Cerebellar nuclear complex (tissue), 1 donor: ENCODE measurements around the gene E2F2.

Experiments used
- DNase-seq, 2 experiments: peaks; one replicate each; lab custom pipeline; 2025; lab: John Stamatoyannopoulos, UW

E2F2 gene, protein sequence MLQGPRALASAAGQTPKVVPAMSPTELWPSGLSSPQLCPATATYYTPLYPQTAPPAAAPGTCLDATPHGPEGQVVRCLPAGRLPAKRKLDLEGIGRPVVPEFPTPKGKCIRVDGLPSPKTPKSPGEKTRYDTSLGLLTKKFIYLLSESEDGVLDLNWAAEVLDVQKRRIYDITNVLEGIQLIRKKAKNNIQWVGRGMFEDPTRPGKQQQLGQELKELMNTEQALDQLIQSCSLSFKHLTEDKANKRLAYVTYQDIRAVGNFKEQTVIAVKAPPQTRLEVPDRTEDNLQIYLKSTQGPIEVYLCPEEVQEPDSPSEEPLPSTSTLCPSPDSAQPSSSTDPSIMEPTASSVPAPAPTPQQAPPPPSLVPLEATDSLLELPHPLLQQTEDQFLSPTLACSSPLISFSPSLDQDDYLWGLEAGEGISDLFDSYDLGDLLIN

DNA sequence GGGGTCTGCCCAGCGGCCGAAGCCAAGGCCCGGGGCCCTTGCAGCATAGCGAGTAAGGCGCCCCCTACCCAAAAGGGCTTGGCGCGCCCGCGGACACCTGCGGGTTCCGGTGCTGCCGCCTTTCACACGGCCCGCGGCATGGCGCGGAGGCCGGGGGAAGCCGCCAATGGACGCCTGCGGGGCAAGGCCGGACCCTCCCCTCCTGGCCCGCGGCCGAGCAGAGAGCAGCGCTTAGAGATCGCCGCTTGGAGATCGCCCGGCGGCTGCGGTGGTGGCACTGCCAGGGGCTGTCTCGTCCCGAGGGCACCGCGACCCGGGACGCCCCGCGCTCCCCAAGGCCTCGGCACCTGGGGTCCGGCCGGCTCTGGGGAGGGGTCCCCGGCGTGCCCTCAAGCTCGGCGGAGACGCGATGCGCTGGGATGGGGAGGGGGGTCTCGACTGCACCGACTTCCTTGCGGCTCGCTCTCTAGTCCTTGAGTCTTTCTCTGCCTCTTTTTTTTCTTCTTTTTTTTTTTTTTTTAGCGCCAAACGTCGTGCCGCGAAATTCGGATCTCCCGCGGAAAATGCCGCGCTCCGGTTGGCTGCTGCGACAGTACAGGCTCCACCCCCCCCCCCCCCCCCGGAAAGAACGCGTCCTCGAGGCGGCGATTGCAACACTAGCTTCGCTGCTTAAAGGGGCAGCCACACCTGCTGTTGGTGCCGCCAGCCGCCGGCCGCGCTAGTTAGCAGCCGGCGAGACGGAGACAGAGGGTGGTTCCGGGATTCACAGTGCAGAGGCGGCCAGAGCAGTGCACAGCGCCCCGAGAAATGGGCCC lies at the start of gene E2F2:
E2F2 (minus strand) TSS at position 487 of the 815 bp plus-strand sequence; CDS start at position 47, 440 bp downstream.
- DNase-seq: no peak

GRCh38 chr1:23578997-23579363 lies 47.9 kb upstream of the E2F2 start:
- DNase-seq: no peak

GRCh38 chr1:23578311-23578996 lies 47.4 kb upstream of the E2F2 start:
- DNase-seq: no peak

- DNase-seq: no peak
These were observed 46.3 kb upstream of the E2F2 start for GRCh38 chr1:23577056-23578004.

DNA sequence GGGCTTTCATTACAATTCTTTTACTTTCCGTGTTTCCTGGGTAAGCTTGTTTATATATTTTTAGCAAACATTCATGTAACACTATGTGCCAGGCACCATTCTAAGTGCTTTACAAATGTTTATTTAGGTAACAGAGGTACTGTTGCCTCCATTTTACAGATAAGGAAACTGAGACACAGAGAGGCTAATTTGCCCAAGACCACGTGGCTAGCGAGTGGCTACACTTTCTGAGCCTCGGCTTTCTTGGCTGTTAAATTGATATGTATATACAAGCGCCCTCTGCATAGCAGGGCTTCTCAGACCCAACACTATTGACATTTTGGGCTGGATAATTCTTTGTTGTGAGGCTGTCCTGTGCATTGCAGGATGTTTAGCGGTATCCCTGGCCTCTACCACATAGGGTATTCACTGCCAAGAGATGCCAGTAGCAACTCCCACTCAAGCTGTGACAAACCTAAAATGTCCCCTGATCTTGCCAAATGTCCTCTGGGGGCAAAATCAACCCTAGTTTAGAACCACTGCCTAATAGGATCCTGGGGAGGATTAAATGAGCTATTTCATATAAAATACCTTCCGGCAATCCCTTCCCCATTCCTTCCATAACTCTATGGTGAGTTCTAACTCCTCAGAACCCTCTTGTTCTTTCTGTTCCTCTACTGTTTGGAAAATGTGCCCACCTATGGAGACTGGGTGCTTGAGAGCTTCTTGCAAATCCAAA lies 45.5 kb upstream of the E2F2 start:
- no peak for DNase-seq

- no peak for DNase-seq
These were observed 44.3 kb upstream of the E2F2 start for GRCh38 chr1:23575226-23575810.

GRCh38 chr1:23574265-23574754 lies 43.3 kb upstream of the E2F2 start:
- no peak for DNase-seq

GRCh38 chr1:23573574-23574182 lies 42.6 kb upstream of the E2F2 start:
- DNase-seq: no peak

GRCh38 chr1:23571465-23571864 lies 40.4 kb upstream of the E2F2 start:
- DNase-seq: no peak

DNA sequence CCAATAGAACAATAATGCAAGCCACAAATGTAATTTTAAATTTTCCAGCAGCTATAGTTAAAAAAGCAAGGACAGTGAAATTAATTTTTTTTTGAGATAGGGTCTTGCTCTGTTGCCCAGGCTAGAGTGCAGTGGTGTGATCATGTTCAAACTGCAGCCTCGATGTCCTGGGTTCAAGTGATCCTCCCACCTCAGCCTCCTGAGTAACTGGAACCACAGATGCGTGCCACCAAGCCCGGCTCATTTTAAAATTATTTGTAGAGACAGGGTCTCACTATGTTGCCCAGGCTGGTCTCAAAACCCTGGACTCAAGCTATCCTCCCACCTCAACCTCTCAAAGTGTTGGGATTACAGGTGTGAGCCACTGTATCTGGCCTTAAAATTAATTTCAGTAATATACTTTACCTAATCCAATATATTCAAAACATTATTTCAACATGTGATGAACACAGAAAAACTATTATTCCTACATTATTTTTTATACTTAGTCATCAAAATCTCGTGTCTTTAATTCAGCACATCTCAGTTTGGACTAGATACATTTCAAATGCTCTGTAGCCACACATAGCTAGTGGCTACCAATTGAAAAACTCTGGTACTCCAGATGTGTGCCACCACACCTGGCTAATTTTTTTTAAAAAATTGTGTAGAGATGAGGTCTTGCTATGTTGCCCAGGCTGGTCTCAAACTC lies 39.1 kb upstream of the E2F2 start:
- DNase-seq: no peak

DNA sequence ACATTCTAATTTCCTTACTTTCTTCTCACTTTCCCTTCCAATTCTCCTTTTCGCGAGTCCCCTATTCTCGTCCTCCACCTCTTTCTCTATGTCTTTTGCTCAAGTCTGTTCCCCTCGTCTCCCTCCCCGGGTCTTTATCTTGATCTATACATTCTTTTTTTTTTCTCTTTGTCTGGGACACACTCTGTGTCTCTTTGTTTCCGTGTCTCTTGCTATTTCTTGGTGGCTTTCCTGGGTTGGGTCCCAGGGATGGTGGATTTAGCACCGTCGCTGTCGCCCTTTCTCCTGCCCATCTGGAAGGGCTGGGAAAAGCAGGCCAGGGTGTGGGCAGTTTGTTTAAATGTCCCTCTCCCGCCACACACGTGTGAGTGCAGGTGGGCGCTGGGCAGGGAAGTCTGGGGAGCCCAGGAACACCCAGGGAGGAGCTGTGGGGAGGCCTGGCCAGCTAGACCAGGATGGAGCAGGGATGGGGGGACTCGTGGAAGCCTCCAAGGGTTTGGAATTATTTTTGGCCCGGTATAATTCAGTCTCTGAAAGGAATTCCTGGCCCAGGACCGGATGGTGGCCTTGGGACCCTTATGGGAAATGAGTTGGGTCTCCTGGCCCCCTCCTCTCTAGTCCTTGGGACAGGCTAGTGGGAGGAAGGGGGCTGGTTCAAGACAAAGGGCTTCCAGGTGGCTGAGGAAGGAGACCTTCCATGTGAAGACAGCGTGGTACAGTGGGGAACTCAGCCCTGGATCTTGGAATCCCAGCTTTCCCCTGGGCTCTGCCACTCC lies 37.8 kb upstream of the E2F2 start:
- DNase-seq: no peak

- no peak for DNase-seq
These were observed 37.1 kb upstream of the E2F2 start for GRCh38 chr1:23567996-23568607.

DNA sequence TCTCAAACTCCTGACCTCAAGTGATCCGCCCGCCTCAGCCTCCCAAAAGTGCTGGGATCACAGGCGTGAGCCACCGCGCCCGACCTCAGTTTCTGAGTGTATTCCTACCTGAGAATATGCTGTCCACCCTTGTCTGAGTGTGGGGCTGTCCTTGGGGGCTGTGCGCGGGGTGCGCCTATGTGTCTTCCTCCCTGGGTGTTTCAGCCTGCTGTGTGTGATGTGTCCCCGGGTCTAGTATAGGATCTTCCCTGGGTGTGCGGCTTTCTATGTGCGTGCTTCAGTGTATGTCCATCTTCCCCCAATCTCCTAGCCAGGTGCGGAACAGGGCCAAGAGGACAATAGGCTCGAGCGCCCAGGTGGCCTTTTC lies 36.6 kb upstream of the E2F2 start:
- no peak for DNase-seq

- DNase-seq: no peak
These were observed 35.3 kb upstream of the E2F2 start for GRCh38 chr1:23566304-23566703.

- no peak for DNase-seq
These were observed 34.7 kb upstream of the E2F2 start for GRCh38 chr1:23565776-23566175.

DNA sequence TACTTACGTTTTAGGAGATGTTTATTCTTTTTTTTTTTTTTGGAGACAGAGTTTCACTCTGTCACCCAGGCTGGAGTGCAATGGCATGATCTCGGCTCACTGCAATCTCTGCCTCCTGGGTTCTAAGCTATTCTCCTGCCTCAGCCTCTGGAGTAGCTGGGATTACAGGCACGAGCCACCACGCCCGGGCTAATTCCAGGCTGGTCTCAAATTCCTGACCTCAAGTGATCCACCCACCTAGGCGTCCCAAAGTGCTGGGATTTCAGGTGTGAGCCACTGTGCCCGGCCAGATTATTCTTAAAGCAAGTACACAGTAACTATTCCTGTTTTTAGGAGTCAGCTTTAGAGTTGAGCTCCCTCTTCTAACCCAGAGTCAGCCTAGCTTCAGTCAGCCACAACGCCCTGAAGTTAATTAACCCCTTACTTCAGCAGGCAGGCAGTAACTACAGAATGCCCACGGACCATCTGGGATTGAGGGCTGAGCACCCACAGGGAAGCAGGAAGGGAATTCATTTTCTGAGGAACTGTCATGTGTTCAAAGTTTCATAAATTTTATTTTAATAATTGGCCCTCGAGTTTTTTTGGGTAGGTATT lies 33.6 kb upstream of the E2F2 start:
- no peak for DNase-seq

GRCh38 chr1:23563755-23564374 lies 32.8 kb upstream of the E2F2 start:
- no peak for DNase-seq
